H1 (cell line): ENCODE measurements around the gene SAMM50. TPM values are rescaled to one million over a fixed set of nuclear protein-coding genes. Genes with fewer than 3 reads are reported as not detected.

Source experiments
- CHD2 ChIP-seq: IDR thresholded peaks from 2 replicates; pipeline ENCODE4 v1.6.1; 2012; ENCODE audit warnings: low read length, improper control_type of control experiment
- CHD7 ChIP-seq: fragments of 300-600 bp; sonication (generic); IDR thresholded peaks from 2 replicates; pipeline ENCODE4 v1.7.1; 2012; ENCODE audit warnings: low read length, moderate library complexity, mild to moderate bottlenecking, inconsistent platforms; ENCODE audit not compliant: insufficient replicate concordance
- E2F6 ChIP-seq: IDR thresholded peaks from 2 replicates; pipeline ENCODE4 v1.6.1; 2012; ENCODE audit warnings: inconsistent platforms
- GABPA ChIP-seq: IDR thresholded peaks from 2 replicates; pipeline ENCODE4 v1.6.1; 2011; ENCODE audit warnings: mild to moderate bottlenecking, low read length, moderate library complexity, borderline replicate concordance; ENCODE audit not compliant: insufficient read depth
- HDAC6 ChIP-seq: IDR thresholded peaks from one replicate; pipeline ENCODE4 v1.7.1; 2012; ENCODE audit warnings: low read depth, mild to moderate bottlenecking, inconsistent platforms, low read length, moderate library complexity
- KDM4A ChIP-seq: IDR thresholded peaks from one replicate; pipeline ENCODE4 v1.7.1; 2012; ENCODE audit warnings: low read depth, mild to moderate bottlenecking, moderate library complexity, low read length, inconsistent platforms; ENCODE audit not compliant: severe bottlenecking
- RAD21 ChIP-seq, 2 experiments: IDR thresholded peaks in 1 of 2; conservative IDR thresholded peaks in 1 of 2; 2 replicates each; pipeline ENCODE4 v1.6.1; 2011; ENCODE audit warnings: low read depth in 2 of 2, low read length in 2 of 2, improper control_type of control experiment in 1 of 2, inconsistent platforms in 1 of 2, mild to moderate bottlenecking in 1 of 2, moderate library complexity in 1 of 2
- USF2 ChIP-seq: IDR thresholded peaks from 2 replicates; pipeline ENCODE4 v1.6.1; 2011; ENCODE audit warnings: low read length, improper control_type of control experiment
- polyA plus RNA-seq, 7 experiments: library from polyadenylated mRNA; depleted of rRNA in 3 of 7; stranded (reverse) in 5 of 7; unstranded in 2 of 7; fragments of >200 nt in 5 of 7; fragments of 200-250 nt in 2 of 7; gene quantifications; 1 replicate in 5 of 7; 2 replicates in 1 of 7; 4 replicates in 1 of 7; pipeline versions ENCODE4 v1.2.1 to v1.2.3, GENCODE V29; 2011 to 2013; ENCODE audit warnings: missing spikeins in 2 of 7, mixed read lengths in 2 of 7
- total RNA-seq: library from RNA; stranded (reverse); fragmentation: NEBNext Ultra II Directional; extraction: Animal tissue kit (Norgen Biotek cat#: 25700); gene quantifications from 2 replicates; pipeline ENCODE4 v1.2.1, GENCODE V29; 2021

SAMM50 gene
- total and polyA plus RNA-seq, 2 of the 8 experiments (the other 6 are each of a cell fraction or from before 2014, with no cell fraction given), result 45.4 to 70.3 TPM

- no peak for TF ChIP-seq CHD7
- no peak for TF ChIP-seq E2F6
- TF ChIP-seq KDM4A, result no peak
- TF ChIP-seq USF2, result no peak
- no peak for TF ChIP-seq HDAC6
- TF ChIP-seq CHD2, result no peak
- TF ChIP-seq RAD21 (IDR thresholded peaks at IDR 0.05 in 1 of 2, conservative IDR thresholded peaks at IDR 0.05 in 1 of 2; ENCODE audit: low read depth in 2 of 2, low read length in 2 of 2), result no peak
- TF ChIP-seq GABPA, result no peak
These were observed 33.0 kb downstream of the SAMM50 start (continued) for GRCh38 chr22:43988116-43988820.
